Glutamatergic neuron (in vitro differentiated cells): Measurements from ENCODE around the gene BLVRB. TPM values are rescaled to one million over a fixed set of nuclear protein-coding genes. Genes with fewer than 3 reads are reported as not detected.

Experiments used
- DNase-seq: peaks from one replicate; pipeline ENCODE4 v3.0.0; 2022
- H3K27ac Mint-ChIP-seq: one replicate; pipeline ENCODE4 v1.8.0; 2020; ENCODE audit warnings: mild to moderate bottlenecking, mixed read lengths, inconsistent platforms; ENCODE audit not compliant: unreplicated experiment
- H3K27me3 Mint-ChIP-seq: one replicate; pipeline ENCODE4 v1.8.0; 2020; ENCODE audit warnings: mild to moderate bottlenecking, moderate library complexity, mixed read lengths, inconsistent platforms; ENCODE audit not compliant: unreplicated experiment
- H3K36me3 Mint-ChIP-seq: one replicate; pipeline ENCODE4 v1.8.0; 2020; ENCODE audit warnings: mild to moderate bottlenecking, mixed read lengths, inconsistent platforms; ENCODE audit not compliant: unreplicated experiment
- H3K4me1 Mint-ChIP-seq: one replicate; pipeline ENCODE4 v1.8.0; 2020; ENCODE audit warnings: mild to moderate bottlenecking, low read depth, mixed read lengths, inconsistent platforms; ENCODE audit not compliant: unreplicated experiment
- H3K4me3 Mint-ChIP-seq: one replicate; pipeline ENCODE4 v1.8.0; 2020; ENCODE audit warnings: mild to moderate bottlenecking, mixed read lengths, inconsistent platforms; ENCODE audit not compliant: unreplicated experiment
- H3K9me3 Mint-ChIP-seq: one replicate; pipeline ENCODE4 v1.8.0; 2020; ENCODE audit warnings: mild to moderate bottlenecking, moderate library complexity, mixed read lengths, inconsistent platforms; ENCODE audit not compliant: unreplicated experiment
- CTCF ChIP-seq: fragments of 200-600 bp; sonication (generic); IDR thresholded peaks from one replicate; pipeline ENCODE4 v1.5.0; 2021; ENCODE audit not compliant: partially characterized antibody, unreplicated experiment
- total RNA-seq: library from RNA; stranded (reverse); fragmentation: NEBNext Ultra II Directional; extraction: Animal tissue kit (Norgen Biotek cat#: 25700); gene quantifications from one replicate; pipeline ENCODE4 v1.2.1, GENCODE V29; 2021; ENCODE audit not compliant: unreplicated experiment

BLVRB gene
- total RNA-seq, 1 donor from 2014 or later = 7.2 TPM

GRCh38 chr19:40444000-40444824 lies 21.3 kb downstream of the BLVRB start, which contains the start of gene SERTAD3:
SERTAD3 (minus strand) TSS chr19:40444335; CDS start chr19:40442080, 2,255 bp downstream.
- H3K4me3 Mint-ChIP-seq = peak within 1 kb of the TSS; percentile 99
- peaks cover 12% of the 10 kb centered on the region for H3K9me3 Mint-ChIP-seq
- TF ChIP-seq CTCF = no peak
- DNase-seq = peak; percentile 99
- peak within 1 kb of the TSS; percentile 99 for H3K27ac Mint-ChIP-seq
- H3K27me3 Mint-ChIP-seq = peaks cover 13% of the 10 kb centered on the region
- H3K4me1 Mint-ChIP-seq = peaks cover 5% of the 10 kb centered on the region
- H3K36me3 Mint-ChIP-seq = no peaks in the 10 kb centered on the region

GRCh38 chr19:40443131-40443999 lies 22.2 kb downstream of the BLVRB start:
- Mint-ChIP-seq H3K36me3 (no peaks in the 10 kb centered on the region), H3K4me1 (peaks cover 5% of the 10 kb centered on the region), H3K27ac (peak overlapping the region; percentile 99), H3K9me3 (peaks cover 12% of the 10 kb centered on the region), H3K4me3 (peak overlapping the region; percentile 99), H3K27me3 (peaks cover 13% of the 10 kb centered on the region)
- DNase-seq = peak; percentile 99
- no peak for TF ChIP-seq CTCF

- Mint-ChIP-seq H3K36me3 (no peaks in the 10 kb centered on the region), H3K27me3 (peaks cover 13% of the 10 kb centered on the region), H3K4me1 (peaks cover 5% of the 10 kb centered on the region), H3K4me3 (peak overlapping the region; percentile 88), H3K9me3 (peaks cover 12% of the 10 kb centered on the region), H3K27ac (peak overlapping the region; percentile 38)
- TF ChIP-seq CTCF = no peak
- no peak for DNase-seq
Observed at GRCh38 chr19:40442328-40443130, 23.0 kb downstream of the BLVRB start.

- Mint-ChIP-seq H3K9me3 (peaks cover 12% of the 10 kb centered on the region), H3K27ac (no peak overlapping the region), H3K4me1 (peaks cover 5% of the 10 kb centered on the region), H3K4me3 (peak overlapping the region; percentile 88), H3K36me3 (no peaks in the 10 kb centered on the region), H3K27me3 (peaks cover 13% of the 10 kb centered on the region)
- TF ChIP-seq CTCF = no peak
- DNase-seq = no peak
Observed at GRCh38 chr19:40441719-40442253, 23.8 kb downstream of the BLVRB start.
